Right ventricle myocardium inferior (tissue), 1 donor: ENCODE results near the gene MB. TPM values are rescaled to one million over a fixed set of nuclear protein-coding genes. Genes with fewer than 3 reads are reported as not detected.
A peak's percentile ranks its signal among the peaks of the same experiment; 100 is the strongest.
"Not testable (repeated sequence)": the region's sequence is repeated elsewhere in the genome, so short reads cannot be mapped to it uniquely, and the experiment has no call there.

Experiments
- ATAC-seq: fragments of 200-7000 bp; cut with Tn5 transposase; one replicate; pipeline ENCODE4 v1.9.1; 2020; ENCODE audit warnings: mild to moderate bottlenecking, moderate library complexity
- DNase-seq: peaks from one replicate; pipeline ENCODE4 v3.0.0; 2021; ENCODE audit errors: missing footprints
- intact Hi-C: fragments of 100-400 bp; cut with DNase I; formaldehyde crosslinking; loops from one replicate; pipeline ENCODE4 v1.11.0; 2022
- long read RNA-seq: library from polyadenylated mRNA; unstranded; transcript quantifications from one replicate; pipeline ENCODE4 v2.0.0, GENCODE V29; 2021
- total RNA-seq: library from RNA; stranded (reverse); fragmentation: NEBNext Ultra II Directional; extraction: Animal tissue kit (Norgen Biotek cat#: 25700); gene quantifications from one replicate; pipeline ENCODE4 v1.2.1, GENCODE V29; 2021
- donor health status: DM: no; HTN: yes; CAD: no; lungs with severe emphysema.

MB gene
- 17,829 TPM for total RNA-seq
- long read RNA-seq, transcript MB-205 (4 exons, 582 nt), result minor isoform, 98 of 2,691 reads
- long read RNA-seq, transcript MB-202 (3 exons, 1,197 nt), result major isoform, 1,433 of 2,691 reads
- long read RNA-seq, transcript MB-203 (4 exons, 1,153 nt), result minor isoform, 429 of 2,691 reads
- long read RNA-seq, transcript MB-201 (4 exons, 1,170 nt), result minor isoform, 21 of 2,691 reads
- long read RNA-seq, partial matches to known transcripts, result 118 of 2,691 reads
- long read RNA-seq, other reads (novel, unspliced or antisense), result 591 of 2,691 reads

DNA sequence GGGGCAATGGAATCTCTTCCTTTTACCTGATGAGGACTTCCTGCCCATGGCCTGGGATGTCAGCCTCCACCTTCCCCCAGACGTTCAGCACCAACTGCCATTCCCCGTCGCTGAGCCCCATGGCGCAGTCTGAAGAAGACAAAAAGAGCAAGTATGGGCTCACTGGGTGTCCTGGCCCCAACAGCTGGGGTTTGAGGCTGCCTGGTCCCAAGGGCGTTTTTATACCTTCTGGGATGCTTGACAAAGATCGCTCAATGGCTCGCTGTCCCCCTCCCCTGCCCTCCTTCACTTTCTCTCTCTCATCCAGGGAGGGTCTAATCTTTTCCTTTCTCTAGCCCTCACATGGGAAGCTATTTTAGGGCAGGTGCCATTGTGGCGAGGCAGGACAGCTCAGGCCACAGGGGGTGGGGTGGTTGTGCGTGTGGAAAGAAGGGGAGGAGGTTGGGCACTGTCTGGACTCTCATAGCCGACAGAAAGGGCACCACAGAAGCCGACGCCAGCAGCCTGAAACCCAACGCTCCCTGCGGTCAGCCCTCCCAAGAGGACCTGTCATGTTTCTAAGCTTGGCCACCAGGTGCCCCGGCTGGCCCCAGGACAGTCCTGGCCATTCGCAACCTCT, at the start of gene MB:
Gene MB (minus strand): TSS at position 193 of the 619 bp plus-strand sequence. CDS start 72 bp downstream, at position 121.
- peak; percentile 74 for ATAC-seq
- peak; percentile 83 for DNase-seq
- intact Hi-C loops, result no loop called here

GRCh38 chr22:35666699-35667098, 49.6 kb upstream of the MB start:
- DNase-seq, ATAC-seq, intact Hi-C loops: not testable (repeated sequence)

DNA sequence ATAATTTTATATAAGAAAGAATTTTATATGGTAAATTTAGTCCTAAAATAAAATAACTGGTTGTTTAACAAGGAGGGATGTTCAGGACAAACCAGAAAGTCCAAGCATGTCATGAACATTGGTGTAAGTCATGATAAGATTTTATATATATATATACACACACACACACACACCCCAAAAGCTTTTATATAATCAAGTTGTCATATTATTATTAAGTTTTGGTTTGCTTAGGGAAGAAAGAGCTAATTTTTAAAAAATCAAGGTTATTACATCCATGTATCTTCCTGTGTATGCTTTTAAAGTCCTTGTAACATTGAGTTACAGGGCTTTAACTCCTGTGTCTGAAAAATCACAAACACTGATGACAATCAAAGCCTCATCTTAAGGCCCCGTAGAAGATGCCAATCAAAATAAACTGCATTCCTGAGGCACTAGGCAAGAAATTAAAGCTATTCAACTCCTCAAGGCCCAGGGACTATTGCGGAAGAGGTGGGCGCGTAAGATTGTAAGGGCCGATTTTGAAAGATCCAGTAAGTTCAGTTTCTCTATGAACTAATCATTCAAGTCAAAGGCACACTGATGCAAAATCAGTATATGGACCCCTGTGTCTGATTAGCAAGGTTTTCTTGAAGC, 47.9 kb upstream of the MB start:
- DNase-seq, result no peak
- intact Hi-C loops, result no loop called here
- no peak for ATAC-seq

- DNase-seq, result no peak
- ATAC-seq, result no peak
- intact Hi-C loops, result no loop called here
These were observed 46.2 kb upstream of the MB start for GRCh38 chr22:35663371-35663770.

- DNase-seq, result no peak
- ATAC-seq, result no peak
- intact Hi-C loops, result no loop called here
These were observed 45.8 kb upstream of the MB start for GRCh38 chr22:35662914-35663313.

GRCh38 chr22:35661464-35661863, 44.3 kb upstream of the MB start:
- ATAC-seq (no peak), DNase-seq (no peak)
- intact Hi-C loops, result no loop called here

DNA sequence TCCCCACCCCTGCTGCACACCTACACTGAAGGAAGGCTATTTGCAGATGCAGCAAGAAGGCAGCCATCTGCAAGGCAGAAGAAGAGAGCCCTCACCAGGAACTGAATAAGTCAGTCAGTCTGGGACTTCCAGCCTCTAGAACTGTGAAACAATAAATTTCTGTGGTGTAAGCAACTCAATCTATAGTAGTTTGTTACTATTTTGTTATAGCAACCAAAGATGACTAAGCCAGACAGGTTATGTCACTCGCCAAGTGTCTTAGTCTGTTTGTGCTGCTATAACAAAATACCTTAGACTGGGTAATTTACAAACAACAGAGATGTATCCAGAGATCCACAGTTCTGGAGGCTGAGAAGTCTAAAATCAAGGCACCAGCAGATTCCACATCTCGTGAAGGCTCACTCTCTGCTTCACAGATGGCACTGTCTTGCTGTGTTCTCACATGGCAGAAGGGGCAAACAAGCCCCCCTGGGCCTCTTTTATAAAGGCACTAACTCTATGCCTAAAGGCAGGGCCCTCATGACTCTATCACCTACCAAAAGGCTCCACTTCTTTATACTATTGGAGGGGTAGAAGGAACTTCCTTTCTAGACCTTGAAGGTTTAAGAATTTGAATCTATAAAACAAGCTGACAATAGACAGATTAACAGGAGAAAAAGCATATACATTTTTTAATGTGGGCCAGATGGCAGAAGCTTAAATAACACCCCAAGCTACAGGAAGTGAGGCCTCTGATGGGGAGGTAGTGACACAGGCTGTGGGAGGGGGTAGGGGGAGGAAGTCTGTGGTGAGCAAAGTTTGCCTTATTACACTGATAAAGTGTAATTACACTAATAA, 43.4 kb upstream of the MB start:
- ATAC-seq (no peak), DNase-seq (no peak)
- intact Hi-C loops, result no loop called here

DNA sequence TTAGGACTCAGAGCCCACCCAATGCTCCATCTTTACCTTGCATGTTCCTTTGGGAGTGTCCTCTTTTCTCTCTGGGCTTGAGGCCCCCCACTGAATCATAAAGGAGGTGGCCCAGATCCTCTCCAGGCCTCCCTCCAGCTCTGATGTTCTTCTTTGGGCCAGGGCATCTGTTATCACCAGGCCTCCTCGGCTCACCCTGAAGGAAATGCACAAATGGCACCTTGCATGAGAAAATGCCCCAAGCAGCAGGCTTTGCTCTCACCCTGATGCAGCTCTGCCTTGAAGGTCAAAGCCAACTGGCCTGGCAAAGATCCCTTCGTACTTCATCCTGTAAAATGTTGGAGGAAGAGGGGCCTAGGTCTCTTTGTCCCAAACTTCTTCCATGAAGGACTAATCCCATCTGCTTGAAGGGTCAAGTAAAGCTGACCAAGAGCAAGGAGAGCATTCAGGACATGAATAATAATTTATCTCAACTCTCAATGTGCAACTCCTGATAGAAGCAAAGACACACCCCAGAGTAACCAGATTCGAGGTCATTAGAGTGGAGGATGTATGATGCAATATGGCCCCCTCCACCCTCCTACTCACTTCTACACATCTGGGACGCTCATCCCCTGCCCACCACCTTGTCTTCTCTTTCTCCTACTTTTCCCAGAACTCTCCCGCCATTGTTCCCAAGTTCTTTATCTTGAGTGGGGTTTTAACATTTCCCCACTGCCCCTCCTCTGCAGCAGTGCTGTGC, 40.6 kb upstream of the MB start:
- DNase-seq (no peak), ATAC-seq (no peak)
- intact Hi-C loops, result no loop called here

DNA sequence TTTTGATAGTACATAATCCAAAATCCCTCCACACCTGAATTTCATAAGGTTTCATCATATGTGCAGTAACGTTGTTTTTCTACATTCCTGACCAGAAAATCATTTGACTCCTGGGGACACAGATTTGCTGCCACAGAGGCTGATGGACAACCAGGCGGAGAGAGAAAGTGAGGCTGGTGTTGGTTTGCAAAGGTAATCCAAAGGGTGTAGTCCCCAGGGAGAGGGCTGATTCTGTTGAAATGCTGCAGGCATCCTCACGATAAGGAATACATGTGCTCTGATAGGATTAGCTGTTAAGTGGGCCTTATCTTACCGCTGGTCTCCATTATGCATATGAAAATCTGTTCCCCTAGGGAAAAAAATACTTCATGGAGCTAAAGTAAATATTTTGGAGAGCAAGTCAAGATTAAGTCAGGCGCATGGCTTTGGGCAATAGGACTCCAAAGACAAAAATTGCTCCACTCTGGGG, 39.2 kb upstream of the MB start:
- intact Hi-C loops, result no loop called here
- no peak for ATAC-seq

GRCh38 chr22:35653824-35654223, 36.7 kb upstream of the MB start:
- DNase-seq, result no peak
- ATAC-seq, result no peak
- intact Hi-C loops, result no loop called here

More for the DNA sequence above, 39.2 kb upstream of the MB start:
- DNase-seq, result no peak

- DNase-seq, result no peak
- no peak for ATAC-seq
These were observed 34.0 kb upstream of the MB start for GRCh38 chr22:35651085-35651484.

GRCh38 chr22:35649636-35650250, 32.6 kb upstream of the MB start:
- intact Hi-C loops, result no loop called here
- ATAC-seq, result no peak
- DNase-seq, result no peak

More at GRCh38 chr22:35651085-35651484, 34.0 kb upstream of the MB start:
- intact Hi-C loops, result no loop called here

GRCh38 chr22:35649026-35649553, 32.0 kb upstream of the MB start:
- intact Hi-C loops, result no loop called here
- ATAC-seq (no peak), DNase-seq (no peak)

DNA sequence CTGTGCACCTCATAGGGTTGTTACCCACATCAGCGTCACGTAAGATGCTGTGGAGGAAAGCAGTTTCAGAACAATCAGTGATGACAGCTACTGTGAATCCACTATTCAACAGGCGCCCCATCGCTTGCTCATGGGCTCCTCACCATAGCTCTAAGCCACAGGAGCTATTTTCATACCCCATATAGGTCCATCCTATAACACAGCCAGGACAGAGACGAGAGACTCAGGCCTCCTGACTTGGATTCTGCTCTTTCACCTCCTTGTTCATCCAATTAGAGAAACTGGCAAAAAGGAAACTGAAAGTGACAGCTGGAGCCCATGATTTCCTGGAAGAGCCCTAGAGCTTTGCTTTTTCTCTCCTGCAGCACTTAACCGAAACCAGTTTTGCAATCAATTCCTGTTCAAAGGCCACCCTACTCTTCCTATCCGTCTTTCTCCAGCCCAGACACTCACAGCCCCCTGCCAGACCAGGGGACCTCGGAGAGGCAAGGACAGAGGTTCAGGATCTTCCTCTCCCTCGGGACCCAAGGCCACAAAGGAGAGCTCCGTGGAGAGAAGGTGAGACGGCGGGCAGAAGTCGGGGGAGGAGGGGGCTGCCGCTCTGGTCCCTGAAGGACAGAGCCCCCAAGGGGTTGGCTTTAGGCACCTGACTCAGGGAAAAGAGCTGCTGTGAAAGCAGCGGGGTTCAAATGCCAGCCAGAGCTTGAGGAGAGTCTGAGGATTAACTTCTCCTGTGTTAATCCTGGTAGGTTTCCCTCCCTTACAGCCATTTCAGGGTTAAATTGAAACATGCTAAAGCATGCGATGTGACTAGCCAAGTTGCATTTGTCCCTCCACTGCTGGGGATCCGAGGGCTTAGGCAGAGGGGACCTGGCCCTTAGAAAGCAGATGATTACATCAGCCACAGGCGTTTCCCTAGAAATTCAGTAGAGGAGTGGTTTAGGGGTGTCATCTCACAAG, 31.2 kb upstream of the MB start, which contains the start of gene APOL6:
Gene APOL6 (plus strand): TSS at position 381 of the 960 bp plus-strand sequence. CDS start 7,980 bp downstream, outside the sequence.
- intact Hi-C loops, result no loop called here
- DNase-seq, result no peak
- ATAC-seq, result peak; percentile 80

DNA sequence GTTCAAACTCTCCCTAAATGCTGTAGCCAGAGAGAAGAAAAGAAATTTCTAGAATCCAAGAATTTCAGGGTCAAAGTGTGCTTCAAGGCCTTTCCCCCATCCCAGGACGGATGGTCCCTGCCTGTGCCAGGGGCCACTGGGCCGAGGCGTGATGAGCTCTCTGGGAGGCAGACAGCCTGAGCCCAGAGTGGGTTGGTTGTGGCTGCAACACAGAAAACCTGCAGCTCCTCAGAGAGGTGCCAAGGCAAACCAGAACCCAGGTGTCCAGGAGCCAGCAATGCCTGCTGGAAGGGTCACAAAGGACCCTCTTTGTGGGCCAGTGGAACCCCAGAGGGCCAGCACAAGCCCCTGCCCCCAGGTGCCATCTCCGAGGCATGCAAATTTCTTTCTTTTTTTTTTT, 28.5 kb upstream of the MB start:
- intact Hi-C loops, result no loop called here
- ATAC-seq (no peak), DNase-seq (no peak)

- ATAC-seq (no peak), DNase-seq (no peak)
- intact Hi-C loops, result no loop called here
These were observed 26.9 kb upstream of the MB start for GRCh38 chr22:35643991-35644390.

DNA sequence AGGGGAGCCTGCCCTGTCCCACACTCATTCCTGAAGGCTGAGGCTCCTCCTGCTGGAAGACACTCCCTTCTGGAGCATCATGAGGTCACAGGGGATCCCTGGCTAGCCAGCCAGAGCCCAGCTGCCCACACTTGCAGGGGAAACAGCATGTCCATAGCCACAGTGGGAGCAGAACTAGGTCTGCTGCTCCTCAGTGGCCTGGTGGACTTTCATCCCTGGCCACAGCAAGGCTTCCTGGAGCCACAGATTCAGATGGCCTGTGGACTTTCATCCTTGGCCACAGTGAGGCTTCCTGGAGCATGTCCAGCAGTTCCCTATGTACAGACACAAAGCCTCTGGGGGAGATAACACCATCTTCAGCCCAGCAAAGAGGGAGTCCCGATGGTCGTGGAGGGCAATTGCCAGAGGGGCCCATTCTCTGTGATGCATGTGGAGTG, 25.2 kb upstream of the MB start:
- DNase-seq (no peak), ATAC-seq (no peak)
- intact Hi-C loops, result no loop called here
